GM10266 (cell line): ENCODE measurements around the gene TDP1.

Source experiments
- DNase-seq: peaks from one replicate; pipeline ENCODE4 v3.0.0; 2012; ENCODE audit errors: extremely low spot score
- CTCF ChIP-seq: IDR thresholded peaks from 2 replicates; pipeline ENCODE4 v1.5.1; 2012; ENCODE audit warnings: mild to moderate bottlenecking, low read depth; ENCODE audit not compliant: control insufficient read depth, insufficient read depth; ENCODE audit errors: missing control alignments

Gene TDP1

GRCh38 chr14:89988787-89989186 lies 33.1 kb downstream of the TDP1 start:
- DNase-seq = no peak
- TF ChIP-seq CTCF = no peak

GRCh38 chr14:89990218-89990617 lies 34.5 kb downstream of the TDP1 start:
- no peak for DNase-seq
- TF ChIP-seq CTCF = no peak

DNA sequence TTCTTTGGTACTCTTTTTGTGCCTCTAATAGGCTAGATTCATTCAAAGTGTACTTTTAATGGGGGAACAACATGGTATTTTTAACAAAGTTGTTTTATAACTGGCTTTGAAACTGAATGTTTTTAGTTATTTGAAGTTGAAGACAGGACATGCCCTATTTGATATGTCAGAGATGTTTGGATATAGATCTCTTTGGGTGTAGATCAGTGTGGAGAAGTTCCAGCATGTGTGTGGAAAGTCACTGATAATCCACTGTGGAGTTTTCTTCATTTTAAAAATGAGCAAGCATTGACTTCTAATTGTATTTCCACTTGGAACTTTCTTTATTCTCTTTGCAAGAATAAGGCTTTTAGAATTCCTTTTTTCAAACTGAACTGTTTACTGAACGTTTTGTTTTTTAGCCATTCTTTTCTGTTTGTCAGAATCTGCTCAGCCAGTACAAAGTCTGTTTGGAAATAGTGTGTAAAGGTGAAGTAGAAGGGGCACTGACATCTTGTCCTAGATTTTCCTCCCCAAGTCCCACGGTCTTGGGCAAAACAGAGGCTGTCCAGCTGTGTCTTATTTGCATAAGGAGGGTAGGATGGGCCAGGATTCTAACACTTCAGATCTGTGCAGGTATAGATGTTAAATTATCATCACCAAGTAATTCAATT lies 35.0 kb downstream of the TDP1 start:
- TF ChIP-seq CTCF = no peak
- no peak for DNase-seq

- DNase-seq = no peak
- no peak for TF ChIP-seq CTCF
Measured at GRCh38 chr14:89992273-89992672, 36.5 kb downstream of the TDP1 start.

DNA sequence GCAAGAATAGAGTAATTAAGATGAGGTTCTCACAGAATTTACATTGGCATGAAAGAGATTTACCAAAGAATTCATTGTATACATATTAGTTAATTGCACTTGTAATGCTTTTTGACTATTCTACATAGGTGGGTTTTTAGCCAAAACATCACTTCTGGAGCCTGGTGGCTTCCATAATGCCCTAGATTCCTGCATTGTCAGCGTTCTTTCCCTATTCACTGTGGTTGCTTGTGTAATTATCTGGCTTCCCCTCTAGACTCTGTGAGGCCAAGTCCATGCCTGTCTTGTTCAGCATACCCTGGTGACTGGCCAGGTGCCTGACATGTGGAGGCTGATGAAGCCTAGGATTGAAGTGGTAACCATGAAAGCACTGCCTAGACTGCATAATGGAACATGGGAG lies 41.2 kb downstream of the TDP1 start:
- no peak for TF ChIP-seq CTCF
- DNase-seq = no peak

GRCh38 chr14:90000935-90001334 lies 45.2 kb downstream of the TDP1 start:
- no peak for TF ChIP-seq CTCF
- no peak for DNase-seq

- TF ChIP-seq CTCF = no peak
- DNase-seq = no peak
Measured at GRCh38 chr14:90003526-90004307, 48.0 kb downstream of the TDP1 start.
